Activated CD4-positive, alpha-beta memory T cell treated with anti-CD3 and anti-CD28 coated beads for 36 hours (primary cell): ENCODE measurements around the gene IGF2BP3. TPM values are rescaled to one million over a fixed set of nuclear protein-coding genes. Genes with fewer than 3 reads are reported as not detected.
"Not testable (repeated sequence)": the region's sequence is repeated elsewhere in the genome, so short reads cannot be mapped to it uniquely, and the experiment has no call there.

Experiments
- CTCF ChIA-PET: fragments of 350-600 bp; sonication (Branson Sonifier 250); formaldehyde crosslinking; loops from one replicate; lab custom pipeline; 2021; ENCODE audit warnings: antibody characterized with exemption, inconsistent platforms; lab: Charles Lee
- POLR2A ChIA-PET: fragments of 350-600 bp; sonication (Branson Sonifier 250); formaldehyde crosslinking; loops from one replicate; lab custom pipeline; 2021; ENCODE audit warnings: antibody characterized with exemption; lab: Charles Lee
- DNase-seq: peaks from one replicate; pipeline ENCODE4 v3.0.0-alpha.2; 2020
- H3K27ac Mint-ChIP-seq: one replicate; pipeline ENCODE4 v1.8.0; 2021; ENCODE audit warnings: mixed read lengths
- H3K27me3 Mint-ChIP-seq: one replicate; pipeline ENCODE4 v1.8.0; 2021; ENCODE audit warnings: mixed read lengths
- H3K36me3 Mint-ChIP-seq: one replicate; pipeline ENCODE4 v1.8.0; 2021; ENCODE audit warnings: mixed read lengths
- H3K4me1 Mint-ChIP-seq: one replicate; pipeline ENCODE4 v1.8.0; 2021; ENCODE audit warnings: low read depth, mixed read lengths
- H3K4me3 Mint-ChIP-seq: one replicate; pipeline ENCODE4 v1.8.0; 2021; ENCODE audit warnings: mild to moderate bottlenecking, mixed read lengths
- H3K9me3 Mint-ChIP-seq: one replicate; pipeline ENCODE4 v1.8.0; 2021; ENCODE audit warnings: mixed read lengths
- intact Hi-C: fragments of 100-400 bp; cut with micrococcal nuclease; formaldehyde crosslinking; loops from one replicate; pipeline ENCODE4 v1.15.1; 2023
- total RNA-seq, 2 experiments: library from RNA; stranded (reverse); gene quantifications; one replicate each; pipeline ENCODE4 v1.2.3, GENCODE V29; 2021

IGF2BP3 gene
- total RNA-seq, 2 experiments from 2014 or later, result 0.19 to 0.24 TPM

GRCh38 chr7:23336799-23337283 is 133.4 kb downstream of the IGF2BP3 start:
- peaks cover 2% of the 10 kb centered on the region for H3K36me3 Mint-ChIP-seq
- peaks cover 14% of the 10 kb centered on the region for H3K27me3 Mint-ChIP-seq
- peaks cover 2% of the 10 kb centered on the region for H3K9me3 Mint-ChIP-seq
- intact Hi-C loops, result no loop called here
- ChIA-PET POLR2A (no interaction called here), CTCF (no interaction called here)
- H3K27ac Mint-ChIP-seq, result no peak overlapping the region
- H3K4me1 Mint-ChIP-seq, result no peaks in the 10 kb centered on the region
- no peak overlapping the region for H3K4me3 Mint-ChIP-seq
- DNase-seq, result no peak

GRCh38 chr7:23336086-23336485 is 134.2 kb downstream of the IGF2BP3 start:
- POLR2A ChIA-PET, result no interaction called here
- Mint-ChIP-seq H3K36me3 (peaks cover 2% of the 10 kb centered on the region), H3K27ac (no peak overlapping the region), H3K27me3 (peaks cover 14% of the 10 kb centered on the region), H3K4me1 (no peaks in the 10 kb centered on the region), H3K4me3 (no peak overlapping the region), H3K9me3 (peaks cover 2% of the 10 kb centered on the region)
- DNase-seq, result no peak
- CTCF ChIA-PET, result interaction anchor here (0.7 to 1.0 kb wide), 2 partner anchors 8 to 1238 kb away, joined by 3 to 4 read pairs; no protein-coding TSS in a partner anchor
- intact Hi-C loops, result no loop called here

DNA sequence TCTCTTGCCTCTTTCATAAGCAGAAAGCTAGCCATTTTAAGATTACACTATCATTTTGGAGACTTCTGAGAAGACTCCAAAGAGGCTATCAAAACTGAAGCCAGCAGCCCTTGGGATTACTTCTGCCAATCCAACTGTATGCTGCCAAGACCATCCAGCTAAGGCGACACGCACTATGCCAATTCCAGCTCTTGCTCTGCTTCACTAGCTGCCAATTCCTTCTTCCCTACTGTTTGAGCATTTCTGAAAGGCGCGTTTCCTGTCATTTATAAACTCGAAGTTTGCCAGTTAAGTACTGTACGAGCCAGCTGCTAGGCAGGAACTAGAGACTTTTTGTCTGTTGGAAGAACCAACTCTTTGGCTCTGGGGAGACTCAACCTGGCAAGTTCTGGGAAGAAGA is 134.7 kb downstream of the IGF2BP3 start:
- CTCF ChIA-PET, result interaction anchor here (0.7 to 1.0 kb wide), 2 partner anchors 9 to 1238 kb away, joined by 3 to 4 read pairs; no protein-coding TSS in a partner anchor
- POLR2A ChIA-PET, result no interaction called here
- no peak overlapping the region for H3K27ac Mint-ChIP-seq
- H3K4me3 Mint-ChIP-seq, result no peak overlapping the region
- DNase-seq, result no peak
- H3K36me3 Mint-ChIP-seq, result peaks cover 2% of the 10 kb centered on the region
- H3K9me3 Mint-ChIP-seq, result peaks cover 2% of the 10 kb centered on the region
- H3K4me1 Mint-ChIP-seq, result no peaks in the 10 kb centered on the region
- intact Hi-C loops, result no loop called here
- H3K27me3 Mint-ChIP-seq, result peaks cover 14% of the 10 kb centered on the region

DNA sequence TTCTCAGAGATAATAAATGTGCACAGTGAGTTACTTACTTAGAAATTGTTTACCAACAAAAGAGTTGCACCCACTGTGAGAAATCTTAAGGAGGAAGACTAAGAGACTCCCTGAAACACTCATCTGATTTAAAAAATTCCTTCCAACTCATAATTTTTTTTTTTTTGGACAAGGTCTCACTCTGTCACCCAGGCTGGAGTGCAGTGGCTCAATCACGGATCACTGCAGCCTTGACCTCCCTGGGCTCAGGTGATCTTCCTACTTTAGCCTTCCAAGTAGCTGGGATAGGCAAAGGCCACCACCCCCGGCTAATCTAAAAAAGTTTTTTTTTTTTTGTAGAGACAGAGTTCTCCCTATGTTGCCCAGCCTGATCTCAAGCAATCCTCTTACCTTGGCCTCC is 135.2 kb downstream of the IGF2BP3 start:
- DNase-seq, result no peak
- Mint-ChIP-seq H3K36me3 (peaks cover 2% of the 10 kb centered on the region), H3K27ac (no peak overlapping the region), H3K9me3 (peaks cover 2% of the 10 kb centered on the region), H3K4me3 (no peak overlapping the region), H3K27me3 (peaks cover 14% of the 10 kb centered on the region), H3K4me1 (no peaks in the 10 kb centered on the region)
- intact Hi-C loops, result no loop called here
- ChIA-PET CTCF (interaction anchor here (1.0 kb wide), 1 partner anchor 9 kb away, joined by 3 read pairs; no protein-coding TSS in a partner anchor), POLR2A (no interaction called here)

- Mint-ChIP-seq H3K9me3 (peaks cover 2% of the 10 kb centered on the region), H3K4me3 (no peak overlapping the region), H3K27me3 (peaks cover 14% of the 10 kb centered on the region), H3K36me3 (peaks cover 2% of the 10 kb centered on the region), H3K4me1 (no peaks in the 10 kb centered on the region), H3K27ac (no peak overlapping the region)
- ChIA-PET POLR2A (no interaction called here), CTCF (no interaction called here)
- intact Hi-C loops, result no loop called here
- DNase-seq, result no peak
Measured at GRCh38 chr7:23334482-23335056, 135.7 kb downstream of the IGF2BP3 start.

GRCh38 chr7:23333671-23334246 is 136.5 kb downstream of the IGF2BP3 start:
- Mint-ChIP-seq H3K4me1 (no peaks in the 10 kb centered on the region), H3K4me3 (no peak overlapping the region), H3K27me3 (peaks cover 14% of the 10 kb centered on the region), H3K9me3 (peaks cover 2% of the 10 kb centered on the region), H3K27ac (no peak overlapping the region), H3K36me3 (peaks cover 2% of the 10 kb centered on the region)
- POLR2A ChIA-PET, result no interaction called here
- CTCF ChIA-PET, result no interaction called here
- no peak for DNase-seq
- intact Hi-C loops, result no loop called here

GRCh38 chr7:23332910-23333612 is 137.2 kb downstream of the IGF2BP3 start:
- H3K27me3 Mint-ChIP-seq, result peaks cover 14% of the 10 kb centered on the region
- no peaks in the 10 kb centered on the region for H3K4me1 Mint-ChIP-seq
- no peak overlapping the region for H3K4me3 Mint-ChIP-seq
- H3K9me3 Mint-ChIP-seq, result peaks cover 2% of the 10 kb centered on the region
- peaks cover 2% of the 10 kb centered on the region for H3K36me3 Mint-ChIP-seq
- CTCF ChIA-PET, result no interaction called here
- POLR2A ChIA-PET, result no interaction called here
- no peak for DNase-seq
- H3K27ac Mint-ChIP-seq, result no peak overlapping the region
- intact Hi-C loops, result no loop called here

DNA sequence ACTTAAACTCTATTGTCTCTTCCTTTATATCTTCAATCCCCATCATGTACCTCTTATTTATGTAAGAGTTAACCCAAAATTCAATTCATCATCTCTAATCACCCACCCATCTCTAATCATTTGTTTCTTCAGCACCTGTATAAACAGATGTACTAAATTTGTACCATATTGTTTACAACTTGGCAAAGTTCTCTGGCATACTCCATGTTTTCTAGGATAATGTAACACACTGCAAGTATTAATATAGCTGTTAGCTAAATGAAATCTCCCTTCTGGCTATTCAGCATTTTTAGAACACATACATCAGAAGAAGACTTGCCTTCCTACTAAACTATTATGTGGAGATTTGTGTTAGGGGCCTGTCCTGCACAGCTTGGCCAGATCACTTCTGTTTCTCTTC is 138.1 kb downstream of the IGF2BP3 start:
- Mint-ChIP-seq H3K27ac (no peak overlapping the region), H3K36me3 (no peaks in the 10 kb centered on the region), H3K9me3 (no peaks in the 10 kb centered on the region), H3K4me1 (no peaks in the 10 kb centered on the region), H3K4me3 (no peak overlapping the region), H3K27me3 (peaks cover 6% of the 10 kb centered on the region)
- intact Hi-C loops, result no loop called here
- ChIA-PET CTCF (no interaction called here), POLR2A (no interaction called here)
- DNase-seq, result no peak

DNA sequence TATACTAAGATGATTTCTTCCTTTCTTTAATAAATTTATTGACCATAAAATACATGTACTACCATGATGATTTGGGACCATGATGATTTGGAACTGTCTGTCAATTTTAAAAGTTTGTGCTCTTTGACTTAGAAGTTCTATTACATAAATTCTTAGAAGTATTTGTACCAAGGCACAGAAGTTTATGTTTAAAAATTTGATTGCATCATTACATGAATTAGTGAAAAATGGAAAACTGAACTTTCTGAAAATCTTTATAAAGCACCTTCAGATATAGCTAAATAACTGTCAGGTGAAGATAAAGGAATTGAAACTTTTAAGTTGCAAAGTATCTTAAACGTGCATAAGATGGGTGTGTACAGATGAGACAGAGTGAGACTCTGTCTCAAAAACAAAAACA is 139.2 kb downstream of the IGF2BP3 start:
- Mint-ChIP-seq H3K9me3 (no peaks in the 10 kb centered on the region), H3K27ac (no peak overlapping the region), H3K4me1 (no peaks in the 10 kb centered on the region), H3K27me3 (peaks cover 6% of the 10 kb centered on the region), H3K4me3 (no peak overlapping the region), H3K36me3 (no peaks in the 10 kb centered on the region)
- ChIA-PET CTCF (interaction anchor here (1.4 kb wide), 1 partner anchor 54 kb away, joined by 3 read pairs; no protein-coding TSS in a partner anchor), POLR2A (no interaction called here)
- intact Hi-C loops, result no loop called here
- no peak for DNase-seq

GRCh38 chr7:23315366-23315765 is 154.9 kb downstream of the IGF2BP3 start:
- H3K9me3 Mint-ChIP-seq, result no peaks in the 10 kb centered on the region
- POLR2A ChIA-PET, result no interaction called here

GRCh38 chr7:23312141-23312540 is 158.2 kb downstream of the IGF2BP3 start:
- H3K4me1 Mint-ChIP-seq, intact Hi-C loops, H3K27ac Mint-ChIP-seq, H3K4me3 Mint-ChIP-seq, H3K9me3 Mint-ChIP-seq, POLR2A ChIA-PET, DNase-seq, H3K27me3 Mint-ChIP-seq: not testable (repeated sequence)
- CTCF ChIA-PET, result interaction anchor here (0.6 to 2.5 kb wide), 2 partner anchors 34 to 39 kb away, joined by 3 to 9 read pairs; no protein-coding TSS in a partner anchor
- H3K36me3 Mint-ChIP-seq, result peaks cover 22% of the 10 kb centered on the region

More at GRCh38 chr7:23315366-23315765, 154.9 kb downstream of the IGF2BP3 start:
- no peak overlapping the region for H3K27ac Mint-ChIP-seq
- DNase-seq, result no peak
- CTCF ChIA-PET, result no interaction called here
- H3K4me1 Mint-ChIP-seq, result no peaks in the 10 kb centered on the region
- intact Hi-C loops, result no loop called here
- no peak overlapping the region for H3K4me3 Mint-ChIP-seq
- H3K36me3 Mint-ChIP-seq, result peaks cover 3% of the 10 kb centered on the region
- peaks cover 11% of the 10 kb centered on the region for H3K27me3 Mint-ChIP-seq

DNA sequence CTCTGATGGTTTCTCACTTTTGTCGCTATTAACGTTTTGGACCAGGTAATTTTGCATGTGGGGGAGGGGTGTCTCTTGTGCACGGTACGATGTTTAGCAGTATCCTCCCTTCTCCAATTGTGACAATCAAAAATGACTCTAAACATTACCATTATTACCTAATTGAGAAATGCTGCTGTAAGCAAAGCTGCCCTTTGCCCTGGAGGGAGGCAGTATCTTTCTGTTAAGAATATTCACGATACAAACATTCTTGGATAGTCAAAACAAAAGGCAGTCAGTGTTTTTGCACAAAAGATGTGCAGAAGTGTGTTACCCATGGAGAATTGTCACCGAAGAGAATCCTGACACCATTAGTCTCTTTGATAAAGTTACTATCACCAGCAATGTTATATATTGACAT is 161.5 kb downstream of the IGF2BP3 start:
- ChIA-PET POLR2A (no interaction called here), CTCF (interaction anchor here (1.1 kb wide), 1 partner anchor 49 kb away, joined by 3 read pairs; no protein-coding TSS in a partner anchor)
- Mint-ChIP-seq H3K4me1 (peaks cover 34% of the 10 kb centered on the region), H3K27ac (no peak overlapping the region), H3K27me3 (no peaks in the 10 kb centered on the region), H3K9me3 (no peaks in the 10 kb centered on the region), H3K36me3 (peaks cover 44% of the 10 kb centered on the region), H3K4me3 (no peak overlapping the region)
- no peak for DNase-seq
- intact Hi-C loops, result no loop called here
